Activated T-cell treated with anti-CD3 and anti-CD28 coated beads, Interleukin-2, amount 50 U/mL, for 48 hours (primary cell): ENCODE results near the gene CAMKK1.

Source experiments
- DNase-seq, 2 experiments: peaks; one replicate each; pipeline ENCODE4 v3.0.0-alpha.2; 2020

Gene CAMKK1

GRCh38 chr17:3917391-3917931 is 24.6 kb upstream of the CAMKK1 start:
- DNase-seq, result no peak

- peak; percentile 29 for DNase-seq
These were observed 24.0 kb upstream of the CAMKK1 start for GRCh38 chr17:3916825-3917224.

- DNase-seq, result peak; percentile 55 to 66
These were observed 23.3 kb upstream of the CAMKK1 start, which contains the start of gene P2RX1 for GRCh38 chr17:3915995-3916696. Gene P2RX1, minus strand, starts transcription at chr17:3916465. Its CDS starts 240 bp downstream, at chr17:3916225.

- DNase-seq, result peak in 1 of 2 experiments; percentile 32
These were observed 22.7 kb upstream of the CAMKK1 start for GRCh38 chr17:3915581-3915994.

GRCh38 chr17:3914312-3914670 is 21.4 kb upstream of the CAMKK1 start:
- DNase-seq, result no peak

GRCh38 chr17:3913531-3914311 is 20.9 kb upstream of the CAMKK1 start:
- DNase-seq, result peak; percentile 87 to 92

- DNase-seq, result no peak
These were observed 20.0 kb upstream of the CAMKK1 start for GRCh38 chr17:3912827-3913226.

GRCh38 chr17:3911271-3912053 is 18.6 kb upstream of the CAMKK1 start:
- peak; percentile 71 to 82 for DNase-seq

- DNase-seq, result no peak
These were observed 17.8 kb upstream of the CAMKK1 start for GRCh38 chr17:3910420-3911270.

- DNase-seq, result no peak
These were observed 16.4 kb upstream of the CAMKK1 start for GRCh38 chr17:3909257-3909656.

- no peak for DNase-seq
These were observed 14.8 kb upstream of the CAMKK1 start for GRCh38 chr17:3907483-3908216.

GRCh38 chr17:3906881-3907280 is 14.0 kb upstream of the CAMKK1 start:
- DNase-seq, result no peak

- DNase-seq, result no peak
These were observed 12.2 kb upstream of the CAMKK1 start for GRCh38 chr17:3905017-3905520.

GRCh38 chr17:3904501-3904900 is 11.6 kb upstream of the CAMKK1 start:
- DNase-seq, result no peak

- no peak for DNase-seq
These were observed 11.0 kb upstream of the CAMKK1 start for GRCh38 chr17:3903881-3904290.

- DNase-seq, result no peak
These were observed 10.4 kb upstream of the CAMKK1 start for GRCh38 chr17:3903051-3903825.

- DNase-seq, result no peak
These were observed 7.8 kb upstream of the CAMKK1 start for GRCh38 chr17:3900646-3901045.

- no peak for DNase-seq
These were observed 4.9 kb upstream of the CAMKK1 start for GRCh38 chr17:3897731-3898130.

GRCh38 chr17:3896968-3897235 is 4.0 kb upstream of the CAMKK1 start:
- DNase-seq, result no peak

- no peak for DNase-seq
These were observed 3.5 kb upstream of the CAMKK1 start for GRCh38 chr17:3896108-3896967.
